HG03571 (cell line): ENCODE data around the gene ADAM19.
"Not testable (repeated sequence)": the region's sequence is repeated elsewhere in the genome, so short reads cannot be mapped to it uniquely, and the experiment has no call there.

Experiments used
- ATAC-seq: cut with Tn5 transposase; IDR thresholded peaks from one replicate; pipeline ENCODE4 v1.9.1; 2021; ENCODE audit not compliant: unreplicated experiment

Gene ADAM19

DNA sequence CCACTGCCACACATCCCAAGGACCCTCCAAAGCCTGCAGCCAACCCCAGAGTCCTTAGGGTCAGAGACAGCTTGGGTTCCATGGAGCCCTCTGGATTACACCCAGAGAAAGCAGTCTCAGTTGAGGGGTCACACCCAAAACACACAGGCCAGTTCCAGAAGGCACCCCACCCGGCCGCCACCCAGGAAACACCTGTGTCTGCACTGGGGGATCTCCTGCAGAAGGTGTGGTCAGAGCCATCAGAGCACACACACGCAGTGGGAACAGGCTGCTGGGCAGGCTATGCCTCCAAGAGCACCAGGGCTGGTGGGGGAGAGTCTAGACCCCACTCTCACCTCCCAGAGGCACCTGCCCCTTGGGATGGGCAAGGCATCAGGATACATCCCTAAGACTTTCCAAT, 88.2 kb downstream of the ADAM19 start:
- no peak for ATAC-seq

DNA sequence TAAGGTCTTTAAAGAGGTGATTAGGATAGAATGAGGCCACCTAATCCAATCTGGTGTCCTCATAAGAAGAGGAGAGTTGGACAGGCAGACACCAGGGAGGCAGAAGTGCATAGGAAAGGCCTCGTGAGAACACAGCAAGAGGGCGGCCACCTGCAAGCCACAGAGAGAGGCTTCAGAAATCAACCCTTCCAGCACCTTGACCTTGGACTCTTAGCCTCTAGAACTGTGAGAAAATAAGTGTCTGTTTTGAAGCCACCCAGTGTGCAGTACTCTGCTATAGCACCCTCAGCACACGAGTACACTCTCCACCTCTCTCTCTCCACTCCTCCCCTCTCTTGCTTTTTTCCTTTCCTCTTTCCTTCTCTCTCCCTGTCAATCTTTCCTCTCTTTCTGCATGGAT, 88.7 kb downstream of the ADAM19 start:
- ATAC-seq, result peak; percentile 52

DNA sequence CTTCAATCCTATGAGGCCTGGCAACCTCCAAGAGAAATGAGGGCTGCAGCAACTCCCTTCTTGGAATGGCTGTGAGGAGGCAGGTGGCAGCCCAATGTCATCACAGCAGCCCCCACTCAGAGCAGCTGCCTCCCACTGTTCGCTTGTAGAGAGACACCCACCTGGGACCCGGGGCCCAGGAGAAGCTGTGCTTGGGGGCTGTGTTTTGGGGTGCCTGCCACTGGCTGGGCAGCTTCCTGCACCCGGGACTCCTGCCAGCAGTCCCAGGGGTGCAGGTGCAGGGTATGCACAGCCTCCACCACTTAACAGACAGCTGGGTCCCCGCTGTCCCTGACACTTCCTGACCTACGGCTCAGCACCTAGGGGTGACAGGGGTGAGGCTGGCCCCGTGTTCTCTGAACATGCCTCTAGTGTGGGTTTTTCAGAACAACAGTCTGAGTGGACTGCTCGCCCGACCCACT, 89.3 kb downstream of the ADAM19 start:
- ATAC-seq, result peak; percentile 34

DNA sequence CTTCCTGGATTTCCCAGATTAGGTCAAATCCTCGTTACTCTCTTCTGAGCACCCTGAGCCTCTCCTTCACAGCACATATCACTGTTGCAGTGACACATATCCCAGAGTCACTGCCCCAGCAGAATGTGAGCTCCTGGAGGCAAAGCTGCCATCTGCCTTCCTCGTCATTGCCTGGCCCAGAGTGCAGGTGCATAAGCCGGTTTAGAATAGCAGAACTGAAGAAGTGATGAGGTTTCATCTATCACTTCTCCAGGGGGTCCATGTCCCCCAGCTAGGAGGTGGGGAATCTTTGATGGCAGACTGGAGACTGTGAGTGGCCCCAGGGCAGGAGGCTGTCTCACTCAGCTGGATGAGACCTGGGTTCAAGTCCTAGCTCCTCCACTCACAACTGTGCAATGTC, 89.8 kb downstream of the ADAM19 start:
- no peak for ATAC-seq

DNA sequence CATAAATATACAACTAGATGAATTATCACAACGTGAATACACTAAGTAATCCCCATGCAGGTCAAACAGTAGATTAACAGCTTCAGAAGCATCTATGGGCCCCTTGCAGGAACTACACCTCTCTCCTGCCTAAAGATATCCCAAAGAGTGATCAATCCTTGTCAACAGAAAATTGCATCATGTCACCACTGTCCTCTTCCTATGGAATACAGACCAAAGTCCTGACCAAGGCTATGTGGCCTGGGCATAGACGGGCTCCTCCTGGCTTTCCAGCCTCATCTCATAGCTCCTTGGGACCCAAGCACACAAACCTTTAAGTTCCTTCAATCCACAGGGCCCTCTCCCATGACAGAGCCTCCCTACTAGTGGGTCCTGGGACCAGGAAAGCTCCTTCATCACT, 90.2 kb downstream of the ADAM19 start:
- no peak for ATAC-seq

DNA sequence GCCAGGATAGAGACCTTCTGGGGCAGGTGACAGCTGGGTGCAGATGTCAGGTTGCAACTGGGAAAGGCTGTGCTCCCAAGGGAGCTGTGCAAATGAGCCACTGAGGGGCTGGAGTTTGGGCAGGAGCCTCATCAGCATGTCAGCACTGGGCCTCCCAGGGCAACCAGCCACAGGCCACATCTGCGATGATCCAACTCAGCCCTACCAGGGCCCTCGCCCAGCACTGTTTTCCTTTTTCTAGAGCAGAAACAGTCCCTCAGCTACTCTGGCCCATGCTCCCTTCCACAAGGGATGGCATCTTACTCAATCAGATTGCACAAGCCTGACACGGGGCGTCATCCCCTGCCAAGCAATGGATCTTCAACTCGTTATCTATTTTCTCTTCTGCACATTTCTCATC, 90.8 kb downstream of the ADAM19 start:
- ATAC-seq, result no peak

DNA sequence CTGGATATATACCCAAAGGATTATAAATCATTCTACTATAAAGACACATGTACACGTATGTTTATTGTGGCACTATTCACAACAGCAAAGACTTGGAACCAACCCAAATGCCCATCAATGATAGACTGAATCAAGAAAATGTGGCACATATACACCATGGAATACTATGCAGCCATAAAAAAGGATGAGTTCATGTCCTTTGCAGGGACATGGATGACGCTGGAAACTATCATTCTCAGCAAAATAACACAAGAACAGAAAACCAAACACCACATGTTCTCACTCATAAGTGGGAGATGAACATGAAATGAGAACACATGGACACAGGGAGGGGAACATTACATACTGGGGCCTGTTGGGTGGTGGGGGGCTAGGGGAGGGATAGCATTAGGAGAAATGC, 92.9 kb downstream of the ADAM19 start:
- ATAC-seq, result not testable (repeated sequence)

DNA sequence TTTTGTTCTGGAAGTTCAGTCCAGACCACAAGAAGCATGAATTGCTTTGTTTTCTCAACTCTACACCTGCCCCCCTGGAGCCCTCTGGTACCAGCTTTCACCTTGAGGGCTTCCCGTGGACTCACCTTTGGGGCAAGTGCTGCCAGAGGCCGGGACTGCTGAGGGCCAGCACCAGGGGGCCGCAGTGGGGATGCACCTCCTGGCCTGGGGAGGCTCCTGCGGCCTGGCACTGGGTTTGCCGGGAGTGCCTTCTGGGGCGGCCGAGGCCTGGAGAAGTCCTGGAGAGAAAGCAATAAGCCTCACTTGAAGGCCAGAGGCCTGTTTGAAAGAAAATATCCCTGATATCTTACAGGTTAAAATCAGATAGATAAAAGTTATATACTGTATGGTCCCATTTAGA, 93.9 kb downstream of the ADAM19 start:
- ATAC-seq, result no peak

DNA sequence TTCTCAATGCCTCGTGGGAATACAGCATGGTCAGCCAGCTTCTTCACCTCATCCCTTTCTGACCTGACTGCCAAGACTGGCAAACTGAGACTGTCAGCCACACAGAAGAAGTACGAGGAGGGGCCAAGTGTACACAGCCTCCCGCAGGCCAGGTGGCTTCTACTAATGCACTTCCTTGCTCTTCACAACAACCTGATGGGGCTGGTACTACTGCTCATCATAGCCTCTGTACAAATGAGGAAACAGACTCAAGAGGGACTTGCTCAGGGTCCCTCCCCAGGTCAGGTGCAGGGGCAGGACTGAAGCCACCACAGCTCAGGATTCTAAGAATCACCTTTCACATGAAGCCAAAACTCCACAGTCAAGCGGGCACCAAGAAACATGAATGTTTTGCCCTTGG, 94.3 kb downstream of the ADAM19 start:
- ATAC-seq, result no peak

DNA sequence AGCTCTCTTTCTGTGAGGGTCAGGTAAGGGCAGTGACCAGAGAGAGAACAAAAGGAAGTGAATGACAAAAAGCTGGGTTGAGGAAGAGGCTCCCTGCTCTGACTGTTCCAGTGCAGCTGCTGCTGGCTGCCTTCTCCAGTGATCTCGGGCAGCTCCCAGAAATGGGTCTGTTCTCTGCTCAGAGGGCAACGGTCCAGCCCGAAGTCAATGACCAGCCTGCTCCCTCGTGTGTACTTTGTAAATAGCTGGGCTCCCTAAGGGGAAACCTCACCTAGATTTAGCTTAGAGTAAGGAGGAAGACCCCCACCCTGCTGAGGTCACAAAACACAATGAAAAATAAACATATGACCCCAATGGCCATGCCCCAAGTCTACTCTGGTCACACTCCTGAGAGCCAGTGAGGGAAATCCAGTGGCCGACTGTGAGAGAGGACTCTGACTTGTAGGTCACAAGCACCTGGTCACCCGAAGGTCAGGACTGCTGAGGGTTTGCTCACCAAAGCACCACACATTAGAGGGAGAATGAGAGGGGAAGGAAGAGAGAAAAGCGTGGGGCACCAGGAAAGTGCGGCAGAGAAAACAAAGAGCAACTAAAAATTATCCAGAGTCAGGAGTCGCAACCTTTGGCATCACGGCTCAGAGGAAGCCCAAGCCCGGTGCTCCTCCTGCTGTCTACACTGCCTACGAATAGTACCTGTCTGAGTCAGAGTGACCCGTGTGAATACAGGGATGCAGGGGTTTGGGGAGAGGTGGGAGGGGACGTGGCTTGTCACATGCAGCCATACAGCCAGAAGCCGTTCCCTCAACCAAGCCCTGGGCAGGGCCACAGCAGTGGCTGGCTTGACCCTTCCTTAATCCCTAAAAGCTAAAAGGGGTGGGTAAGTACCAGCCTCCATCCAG, 95.7 kb downstream of the ADAM19 start:
- ATAC-seq, result no peak

DNA sequence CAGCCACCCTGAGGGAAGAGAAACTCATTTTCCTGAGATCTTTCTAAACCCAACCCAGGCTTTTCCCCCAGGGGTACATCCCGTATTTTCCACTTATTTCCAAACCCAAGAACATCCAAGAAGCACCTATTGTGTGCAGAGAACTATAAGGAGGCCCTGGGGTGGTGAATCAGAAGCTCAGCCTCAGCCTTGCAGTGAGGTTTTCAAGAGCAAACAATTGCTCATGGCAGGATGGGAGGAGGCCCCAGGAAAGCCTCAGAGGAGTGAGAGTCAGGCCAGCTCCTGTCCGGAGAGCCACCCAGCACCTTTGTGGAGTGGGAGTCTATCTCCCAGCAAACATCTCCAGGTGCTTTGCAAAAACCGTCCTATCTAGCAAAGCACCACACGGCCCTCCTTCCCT, 96.4 kb downstream of the ADAM19 start:
- ATAC-seq, result no peak

DNA sequence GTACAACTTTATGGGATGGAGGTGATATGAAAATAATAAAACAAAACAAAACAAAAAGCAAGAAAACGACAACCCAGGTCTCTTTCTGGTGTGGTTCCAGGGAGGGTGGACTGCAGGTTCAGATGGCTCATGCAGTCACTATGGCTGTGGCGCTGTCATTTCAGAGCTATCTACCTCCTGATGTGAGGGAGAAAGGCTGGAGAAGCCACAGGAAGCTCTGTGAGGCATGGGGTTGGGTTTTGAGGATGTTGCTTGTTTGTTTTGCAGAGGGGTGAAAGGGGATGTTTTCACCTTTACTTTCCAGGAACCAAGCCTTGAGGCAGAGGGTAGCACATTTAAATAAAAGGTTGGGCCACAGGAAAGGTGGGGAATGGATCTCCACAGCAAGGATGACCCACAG, 96.8 kb downstream of the ADAM19 start:
- no peak for ATAC-seq

DNA sequence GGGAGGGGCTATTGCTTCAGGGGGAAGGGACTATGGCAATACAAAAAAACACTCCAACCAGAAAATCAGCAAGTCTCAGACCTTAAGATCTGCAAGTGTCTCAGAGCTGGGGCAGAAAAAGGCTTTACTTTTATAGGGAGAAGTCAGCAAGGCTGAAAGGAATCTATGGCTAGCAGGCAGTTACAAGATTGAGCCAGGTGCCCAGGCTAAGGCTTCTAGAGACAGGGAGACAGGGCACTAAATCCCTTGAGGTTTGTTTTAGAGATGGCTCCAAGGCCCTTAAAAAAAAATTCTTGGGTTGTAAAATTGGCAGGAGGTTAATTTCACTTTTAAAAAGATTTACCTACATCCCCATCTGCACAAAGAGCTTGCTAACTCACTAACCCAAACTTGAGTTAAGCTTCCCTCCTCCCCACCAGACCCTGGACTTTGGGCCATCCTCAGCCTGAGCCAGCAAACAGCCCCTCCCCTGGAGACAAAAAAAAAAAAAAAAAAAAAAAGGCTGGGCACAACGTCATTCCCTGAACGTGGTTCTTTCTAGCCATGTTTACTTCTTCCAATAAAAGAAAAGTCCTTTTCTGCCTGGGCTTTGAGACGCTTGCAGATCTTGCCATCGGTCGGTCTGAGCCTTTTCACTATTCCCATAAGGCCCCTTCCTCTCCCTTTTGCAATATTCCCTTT, 97.6 kb downstream of the ADAM19 start:
- ATAC-seq, result no peak

DNA sequence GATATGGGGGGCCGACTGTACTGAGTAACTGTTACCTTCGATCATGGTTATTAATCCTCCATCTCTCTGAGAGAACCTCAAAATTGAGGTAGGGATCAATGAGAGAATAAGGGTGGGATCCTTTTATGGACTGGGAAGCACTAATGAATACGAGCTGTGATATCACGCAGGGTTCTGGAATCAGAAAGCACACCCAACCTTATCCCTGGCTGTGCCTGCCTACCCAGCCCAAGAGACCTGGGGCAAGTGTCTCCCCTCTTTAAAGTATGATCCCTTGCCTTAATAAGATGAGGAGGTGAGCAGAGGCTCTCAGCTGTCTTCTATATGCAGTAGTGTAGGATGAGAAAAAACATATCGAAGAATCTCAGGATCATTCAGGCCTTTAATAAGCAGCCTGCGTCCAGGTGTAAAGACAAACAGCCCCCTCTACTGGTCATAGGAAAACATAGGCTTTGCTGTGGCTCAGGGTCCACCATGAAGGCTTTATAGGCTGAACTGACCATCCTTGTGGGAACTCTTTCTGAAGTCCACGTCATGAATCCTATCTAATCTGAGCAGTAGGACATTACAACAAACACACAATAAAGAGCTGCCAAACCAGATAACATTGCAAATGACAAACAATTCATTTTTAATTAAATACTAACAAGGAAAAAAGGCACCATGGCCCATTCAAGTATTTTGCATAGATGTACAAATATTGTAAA, 98.7 kb downstream of the ADAM19 start:
- ATAC-seq, result no peak

DNA sequence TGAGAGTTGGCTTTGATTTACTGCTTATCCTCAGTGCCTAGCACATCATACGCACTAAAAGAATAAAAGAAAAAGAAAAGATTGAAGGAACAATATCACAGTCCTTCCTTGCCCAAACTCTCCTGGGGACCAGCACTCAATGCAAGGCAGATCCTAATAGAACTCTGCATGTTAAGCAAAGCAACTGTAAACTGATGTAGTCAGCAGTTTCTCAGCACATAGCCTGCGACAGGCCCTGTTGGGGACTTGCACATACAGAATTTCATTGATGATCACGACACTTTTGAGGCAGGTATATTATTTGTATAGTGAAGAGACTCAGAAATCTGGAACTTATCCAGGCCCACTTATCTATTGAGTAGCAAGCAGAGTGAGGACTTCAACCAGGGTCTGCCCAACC, 100.1 kb downstream of the ADAM19 start:
- no peak for ATAC-seq

DNA sequence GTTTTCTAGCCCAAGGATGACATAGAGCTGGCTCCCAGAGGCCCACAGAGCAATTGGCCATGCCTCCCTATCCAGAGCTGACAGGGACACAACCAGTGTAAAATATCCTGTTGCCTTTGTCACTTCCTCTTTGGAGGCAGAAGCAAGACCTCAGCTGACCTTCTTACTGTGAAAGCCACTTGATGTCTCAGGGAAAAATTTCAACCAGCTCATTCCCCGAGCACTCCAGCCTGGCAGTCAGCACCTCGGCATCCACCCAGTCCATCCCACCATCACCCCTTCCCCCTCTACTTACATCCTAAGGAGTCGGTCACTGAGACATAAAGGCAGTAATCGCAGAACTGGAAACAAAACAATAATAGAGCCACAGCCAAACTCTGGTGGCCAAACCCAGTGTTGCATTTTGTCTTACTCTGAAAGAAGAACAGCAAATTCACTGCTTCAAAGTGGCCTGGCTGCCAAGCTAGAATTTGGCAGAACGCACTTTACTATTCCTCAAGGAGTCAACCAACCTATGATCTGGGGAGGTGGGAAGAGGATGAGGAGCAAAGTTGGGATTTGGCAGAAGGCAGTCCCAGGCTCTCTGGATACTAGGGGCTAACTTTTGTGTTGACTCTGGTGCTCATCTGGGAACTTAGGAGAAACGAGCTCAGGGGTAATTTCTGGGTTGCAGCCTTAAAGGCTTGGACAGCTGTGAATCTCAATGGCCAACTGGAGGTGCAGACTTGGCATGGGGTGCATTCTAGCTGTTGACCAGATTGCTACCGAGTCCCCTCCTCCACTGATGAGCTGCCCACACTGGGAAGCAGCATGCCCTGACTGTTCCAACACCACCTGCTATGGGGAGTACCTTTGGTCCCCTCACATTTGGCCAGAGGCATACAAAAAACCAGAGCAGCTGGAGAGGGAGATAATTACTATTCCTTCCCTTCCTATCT, 101.9 kb downstream of the ADAM19 start:
- ATAC-seq, result no peak

DNA sequence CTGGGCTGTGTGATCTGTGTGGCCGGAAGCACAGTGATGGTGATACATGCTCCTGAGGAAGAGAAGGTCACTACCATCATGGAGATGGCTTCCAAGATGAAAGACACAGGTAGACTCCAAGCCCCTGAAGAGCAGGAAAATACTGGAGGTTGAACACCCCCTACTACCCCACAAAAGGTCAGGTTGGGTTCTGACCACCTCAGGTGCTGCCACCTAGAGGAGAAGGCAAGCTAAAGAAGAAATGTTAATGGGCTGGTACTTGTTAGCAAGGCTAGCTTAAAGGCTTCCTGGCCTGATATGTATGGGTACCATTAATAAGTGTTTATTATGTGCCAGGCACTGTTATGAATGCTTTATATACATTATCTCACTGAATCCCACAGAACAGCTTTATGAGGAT, 103.9 kb downstream of the ADAM19 start:
- no peak for ATAC-seq

DNA sequence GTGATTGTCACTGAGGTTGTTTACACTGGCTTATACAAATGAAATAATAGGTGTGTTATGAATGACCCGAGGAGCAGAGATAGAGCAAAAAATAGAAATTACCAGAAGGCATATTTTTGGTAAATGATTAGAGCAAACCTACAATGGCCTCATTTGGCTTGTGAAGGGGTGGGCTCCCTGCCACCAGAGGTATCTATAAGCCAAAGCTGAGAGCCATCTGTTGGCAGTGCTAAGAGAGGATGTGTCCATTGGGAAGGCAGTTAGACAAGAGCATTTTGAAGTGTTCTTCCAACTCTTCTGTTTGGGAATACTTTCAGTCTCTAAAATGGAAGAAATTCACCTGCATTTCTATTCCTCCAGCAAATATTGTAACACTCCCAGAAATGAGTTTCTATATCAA, 104.9 kb downstream of the ADAM19 start:
- no peak for ATAC-seq

DNA sequence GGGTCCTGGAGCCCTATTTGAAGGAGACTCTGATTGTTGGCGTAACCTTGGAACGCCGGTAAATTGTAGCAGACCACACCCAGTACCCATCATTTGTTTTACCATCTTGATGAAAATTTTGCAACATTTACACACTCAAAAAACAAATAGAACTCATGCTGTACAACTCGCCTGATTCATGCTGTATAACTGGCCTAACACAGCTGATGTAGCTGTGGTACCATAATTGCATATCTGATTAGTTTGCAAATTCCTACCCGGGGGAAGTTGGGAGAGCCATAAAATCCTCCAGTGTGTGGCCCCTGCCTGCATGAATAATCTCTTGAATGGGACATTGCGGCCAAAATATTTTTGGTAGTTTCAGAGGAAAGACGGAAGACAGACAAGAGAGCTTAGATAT, 105.9 kb downstream of the ADAM19 start:
- no peak for ATAC-seq

DNA sequence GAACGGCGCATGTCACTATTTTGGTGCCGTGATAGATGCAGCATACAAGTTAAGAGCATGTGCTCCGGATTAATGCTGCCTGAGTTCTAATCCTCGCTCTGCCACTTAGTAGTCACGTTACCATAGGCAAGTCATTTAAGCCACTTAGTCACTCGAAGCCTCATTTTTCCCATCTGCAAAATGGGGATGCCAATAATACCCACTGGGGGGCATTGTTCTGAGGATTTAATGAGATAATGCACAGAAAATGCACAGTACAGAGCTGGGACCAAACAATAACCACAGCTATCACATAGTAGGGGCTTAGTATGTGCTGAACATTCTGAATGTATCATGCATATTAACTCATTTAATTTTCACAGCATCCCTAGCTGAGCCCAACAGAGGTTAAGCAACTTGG, 106.5 kb downstream of the ADAM19 start:
- ATAC-seq, result no peak
